Measurements from ENCODE around the gene ZNHIT2.
A peak's percentile ranks its signal among the peaks of the same experiment; 100 is the strongest.
"Not testable (repeated sequence)": the region's sequence is repeated elsewhere in the genome, so short reads cannot be mapped to it uniquely, and the experiment has no call there.

Gene ZNHIT2

GRCh38 chr11:65117206-65118096, at the start of gene ZNHIT2:
Gene ZNHIT2 (minus strand): TSS chr11:65117701. CDS start chr11:65117653, 48 bp downstream.
- DNase-seq (ENCODE audit: low spot score): peak; percentile 99

GRCh38 chr11:65166893-65167292, 49.4 kb upstream of the ZNHIT2 start:
- no peak for DNase-seq (ENCODE audit: low spot score)

GRCh38 chr11:65165410-65166317, 48.2 kb upstream of the ZNHIT2 start:
- no peak for DNase-seq (ENCODE audit: low spot score)

- no peak for DNase-seq (ENCODE audit: low spot score)
Measured at GRCh38 chr11:65163684-65164083, 46.2 kb upstream of the ZNHIT2 start.

GRCh38 chr11:65160643-65161042, 43.1 kb upstream of the ZNHIT2 start:
- no peak for DNase-seq (ENCODE audit: low spot score)

- no peak for DNase-seq (ENCODE audit: low spot score)
Measured at GRCh38 chr11:65159012-65159411, 41.5 kb upstream of the ZNHIT2 start.

- no peak for DNase-seq (ENCODE audit: low spot score)
Measured at GRCh38 chr11:65157336-65157735, 39.8 kb upstream of the ZNHIT2 start.

- DNase-seq (ENCODE audit: low spot score): no peak
Measured at GRCh38 chr11:65156926-65157325, 39.4 kb upstream of the ZNHIT2 start.

- no peak for DNase-seq (ENCODE audit: low spot score)
Measured at GRCh38 chr11:65156256-65156655, 38.8 kb upstream of the ZNHIT2 start.

- DNase-seq (ENCODE audit: low spot score): no peak
Measured at GRCh38 chr11:65152122-65152521, 34.6 kb upstream of the ZNHIT2 start.

- DNase-seq (ENCODE audit: low spot score): no peak
Measured at GRCh38 chr11:65151331-65151899, 33.9 kb upstream of the ZNHIT2 start.

- DNase-seq (ENCODE audit: low spot score): peak; percentile 97
Measured at GRCh38 chr11:65150509-65151299, 33.2 kb upstream of the ZNHIT2 start.

- not testable (repeated sequence) for DNase-seq (ENCODE audit: low spot score)
Measured at GRCh38 chr11:65150131-65150508, 32.6 kb upstream of the ZNHIT2 start.

- DNase-seq (ENCODE audit: low spot score): no peak
Measured at GRCh38 chr11:65148657-65149056, 31.2 kb upstream of the ZNHIT2 start.

- no peak for DNase-seq (ENCODE audit: low spot score)
Measured at GRCh38 chr11:65147352-65148075, 30.0 kb upstream of the ZNHIT2 start.

- DNase-seq (ENCODE audit: low spot score): no peak
Measured at GRCh38 chr11:65141896-65142494, 24.5 kb upstream of the ZNHIT2 start.

- DNase-seq (ENCODE audit: low spot score): no peak
Measured at GRCh38 chr11:65136515-65137096, 19.1 kb upstream of the ZNHIT2 start.

GRCh38 chr11:65135633-65136145, 18.2 kb upstream of the ZNHIT2 start:
- no peak for DNase-seq (ENCODE audit: low spot score)

GRCh38 chr11:65134952-65135632, 17.6 kb upstream of the ZNHIT2 start:
- DNase-seq (ENCODE audit: low spot score): peak; percentile 98
